Measurements from ENCODE around the gene HERPUD1.

The HERPUD1 gene

DNA sequence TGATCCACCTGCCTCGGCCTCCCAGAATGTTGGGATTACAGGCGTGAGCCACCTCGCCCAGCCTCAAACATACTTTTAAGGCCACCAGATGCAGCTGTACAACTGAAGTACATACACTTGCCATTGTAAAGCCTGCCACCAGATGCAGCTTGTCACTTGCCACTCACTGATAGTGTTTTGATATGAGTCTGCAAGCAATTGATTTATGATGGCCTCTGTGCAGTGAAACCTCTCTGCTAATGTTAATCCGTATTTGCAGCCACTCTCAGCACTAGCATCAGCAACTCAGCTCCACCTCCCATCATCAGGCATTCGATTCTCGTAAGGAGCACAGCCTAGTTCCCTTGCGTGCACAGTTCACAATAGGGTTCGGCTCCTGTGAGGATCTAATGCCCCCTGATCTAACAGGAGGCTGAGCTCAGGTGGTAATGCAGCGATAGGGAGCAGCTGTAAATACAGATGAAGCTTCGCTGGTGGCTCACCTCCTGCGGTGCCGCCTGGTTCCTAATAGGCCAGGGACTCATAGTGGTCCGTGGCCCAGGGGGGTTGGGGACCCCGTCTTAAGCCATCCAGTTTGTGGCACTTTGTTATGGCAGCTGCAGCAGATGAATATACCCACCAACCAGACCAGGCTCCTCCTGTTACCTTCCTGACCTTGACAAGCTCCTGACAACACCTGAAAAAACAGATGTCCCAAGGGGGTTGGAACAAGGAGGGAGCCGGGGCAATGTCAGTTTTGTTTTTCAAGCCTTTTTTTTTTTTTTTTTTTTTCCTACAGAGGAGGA lies 1.3 kb upstream of the HERPUD1 start (continued):
- TF ChIP-seq ZNF792 (tag by site-specific recombination; IDR thresholded peaks at IDR 0.05) = no peak
- TF ChIP-seq GFI1B (tag by site-specific recombination; IDR thresholded peaks at IDR 0.05) = no peak
- TF ChIP-seq BCL11B (tag by site-specific recombination; IDR thresholded peaks at IDR 0.05; ENCODE audit: low read depth) = no peak
- TF ChIP-seq ZNF571 (tag by site-specific recombination; IDR thresholded peaks at IDR 0.05) = no peak
- no peak for TF ChIP-seq SETDB1 (IDR thresholded peaks at IDR 0.05; ENCODE audit: insufficient read length, low read length)
- TF ChIP-seq, protein P1, sequence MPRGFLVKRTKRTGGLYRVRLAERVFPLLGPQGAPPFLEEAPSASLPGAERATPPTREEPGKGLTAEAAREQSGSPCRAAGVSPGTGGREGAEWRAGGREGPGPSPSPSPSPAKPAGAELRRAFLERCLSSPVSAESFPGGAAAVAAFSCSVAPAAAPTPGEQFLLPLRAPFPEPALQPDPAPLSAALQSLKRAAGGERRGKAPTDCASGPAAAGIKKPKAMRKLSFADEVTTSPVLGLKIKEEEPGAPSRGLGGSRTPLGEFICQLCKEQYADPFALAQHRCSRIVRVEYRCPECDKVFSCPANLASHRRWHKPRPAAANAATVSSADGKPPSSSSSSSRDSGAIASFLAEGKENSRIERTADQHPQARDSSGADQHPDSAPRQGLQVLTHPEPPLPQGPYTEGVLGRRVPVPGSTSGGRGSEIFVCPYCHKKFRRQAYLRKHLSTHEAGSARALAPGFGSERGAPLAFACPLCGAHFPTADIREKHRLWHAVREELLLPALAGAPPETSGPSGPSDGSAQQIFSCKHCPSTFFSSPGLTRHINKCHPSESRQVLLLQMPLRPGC (tag by site-specific recombination; IDR thresholded peaks at IDR 0.05) = no peak
- TF ChIP-seq, protein P2, sequence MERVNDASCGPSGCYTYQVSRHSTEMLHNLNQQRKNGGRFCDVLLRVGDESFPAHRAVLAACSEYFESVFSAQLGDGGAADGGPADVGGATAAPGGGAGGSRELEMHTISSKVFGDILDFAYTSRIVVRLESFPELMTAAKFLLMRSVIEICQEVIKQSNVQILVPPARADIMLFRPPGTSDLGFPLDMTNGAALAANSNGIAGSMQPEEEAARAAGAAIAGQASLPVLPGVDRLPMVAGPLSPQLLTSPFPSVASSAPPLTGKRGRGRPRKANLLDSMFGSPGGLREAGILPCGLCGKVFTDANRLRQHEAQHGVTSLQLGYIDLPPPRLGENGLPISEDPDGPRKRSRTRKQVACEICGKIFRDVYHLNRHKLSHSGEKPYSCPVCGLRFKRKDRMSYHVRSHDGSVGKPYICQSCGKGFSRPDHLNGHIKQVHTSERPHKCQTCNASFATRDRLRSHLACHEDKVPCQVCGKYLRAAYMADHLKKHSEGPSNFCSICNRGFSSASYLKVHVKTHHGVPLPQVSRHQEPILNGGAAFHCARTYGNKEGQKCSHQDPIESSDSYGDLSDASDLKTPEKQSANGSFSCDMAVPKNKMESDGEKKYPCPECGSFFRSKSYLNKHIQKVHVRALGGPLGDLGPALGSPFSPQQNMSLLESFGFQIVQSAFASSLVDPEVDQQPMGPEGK (tag by site-specific recombination; IDR thresholded peaks at IDR 0.05) = no peak
- TF ChIP-seq KLF10 (tag by site-specific recombination; IDR thresholded peaks at IDR 0.05) = no peak
- TF ChIP-seq, protein P3, sequence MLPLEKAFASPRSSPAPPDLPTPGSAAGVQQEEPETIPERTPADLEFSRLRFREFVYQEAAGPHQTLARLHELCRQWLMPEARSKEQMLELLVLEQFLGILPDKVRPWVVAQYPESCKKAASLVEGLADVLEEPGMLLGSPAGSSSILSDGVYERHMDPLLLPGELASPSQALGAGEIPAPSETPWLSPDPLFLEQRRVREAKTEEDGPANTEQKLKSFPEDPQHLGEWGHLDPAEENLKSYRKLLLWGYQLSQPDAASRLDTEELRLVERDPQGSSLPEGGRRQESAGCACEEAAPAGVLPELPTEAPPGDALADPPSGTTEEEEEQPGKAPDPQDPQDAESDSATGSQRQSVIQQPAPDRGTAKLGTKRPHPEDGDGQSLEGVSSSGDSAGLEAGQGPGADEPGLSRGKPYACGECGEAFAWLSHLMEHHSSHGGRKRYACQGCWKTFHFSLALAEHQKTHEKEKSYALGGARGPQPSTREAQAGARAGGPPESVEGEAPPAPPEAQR (tag by site-specific recombination; IDR thresholded peaks at IDR 0.05) = no peak
- TF ChIP-seq, protein P4, sequence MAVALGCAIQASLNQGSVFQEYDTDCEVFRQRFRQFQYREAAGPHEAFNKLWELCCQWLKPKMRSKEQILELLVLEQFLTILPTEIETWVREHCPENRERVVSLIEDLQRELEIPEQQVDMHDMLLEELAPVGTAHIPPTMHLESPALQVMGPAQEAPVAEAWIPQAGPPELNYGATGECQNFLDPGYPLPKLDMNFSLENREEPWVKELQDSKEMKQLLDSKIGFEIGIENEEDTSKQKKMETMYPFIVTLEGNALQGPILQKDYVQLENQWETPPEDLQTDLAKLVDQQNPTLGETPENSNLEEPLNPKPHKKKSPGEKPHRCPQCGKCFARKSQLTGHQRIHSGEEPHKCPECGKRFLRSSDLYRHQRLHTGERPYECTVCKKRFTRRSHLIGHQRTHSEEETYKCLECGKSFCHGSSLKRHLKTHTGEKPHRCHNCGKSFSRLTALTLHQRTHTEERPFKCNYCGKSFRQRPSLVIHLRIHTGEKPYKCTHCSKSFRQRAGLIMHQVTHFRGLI (tag by site-specific recombination; IDR thresholded peaks at IDR 0.05) = no peak
- TF ChIP-seq ZBTB48 (tag by site-specific recombination; IDR thresholded peaks at IDR 0.05) = peak; percentile 48; the same call in 1 of the 2 replicates
- TF ChIP-seq ZNF155 (tag by site-specific recombination; IDR thresholded peaks at IDR 0.05) = no peak
- peak; percentile 88 for TF ChIP-seq ZNF37A (tag by site-specific recombination; IDR thresholded peaks at IDR 0.05)
- TF ChIP-seq, protein P5, sequence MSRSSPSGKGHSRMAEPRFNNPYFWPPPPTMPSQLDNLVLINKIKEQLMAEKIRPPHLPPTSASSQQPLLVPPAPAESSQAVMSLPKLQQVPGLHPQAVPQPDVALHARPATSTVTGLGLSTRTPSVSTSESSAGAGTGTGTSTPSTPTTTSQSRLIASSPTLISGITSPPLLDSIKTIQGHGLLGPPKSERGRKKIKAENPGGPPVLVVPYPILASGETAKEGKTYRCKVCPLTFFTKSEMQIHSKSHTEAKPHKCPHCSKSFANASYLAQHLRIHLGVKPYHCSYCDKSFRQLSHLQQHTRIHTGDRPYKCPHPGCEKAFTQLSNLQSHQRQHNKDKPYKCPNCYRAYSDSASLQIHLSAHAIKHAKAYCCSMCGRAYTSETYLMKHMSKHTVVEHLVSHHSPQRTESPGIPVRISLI (tag by site-specific recombination; IDR thresholded peaks at IDR 0.05) = peak; percentile 68
- peak; percentile 80 for TF ChIP-seq ZIC2 (tag by site-specific recombination; IDR thresholded peaks at IDR 0.05)
- TF ChIP-seq ZBTB1 (tag by site-specific recombination; IDR thresholded peaks at IDR 0.05) = no peak
- no peak for TF ChIP-seq ZNF394 (tag by site-specific recombination; IDR thresholded peaks at IDR 0.05; ENCODE audit: borderline replicate concordance)
- no peak for TF ChIP-seq MYNN (tag by site-specific recombination; IDR thresholded peaks at IDR 0.05; ENCODE audit: borderline replicate concordance)
- no peak for TF ChIP-seq ZNF747 (tag by site-specific recombination; IDR thresholded peaks at IDR 0.05)

All from HEK293 (cell line).